GM12891 (cell line): ENCODE measurements around the gene FSTL5.

Experiments
- PAX5 ChIP-seq: IDR thresholded peaks from 2 replicates; pipeline ENCODE4 v1.6.1; 2011; ENCODE audit warnings: low read length, moderate library complexity, mild to moderate bottlenecking; ENCODE audit not compliant: insufficient read depth, severe bottlenecking
- POLR2A ChIP-seq: IDR thresholded peaks from 2 replicates; pipeline ENCODE4 v1.6.1; 2011; ENCODE audit warnings: low read depth, low read length, control low read depth
- POLR2AphosphoS5 ChIP-seq: IDR thresholded peaks from 2 replicates; pipeline ENCODE4 v1.6.1; 2011; ENCODE audit warnings: low read depth, low read length, control low read depth
- TAF1 ChIP-seq: IDR thresholded peaks from 2 replicates; pipeline ENCODE4 v1.6.1; 2011; ENCODE audit warnings: low read depth, low read length, control low read depth

- TF ChIP-seq TAF1, result no peak
- TF ChIP-seq POLR2AphosphoS5, result no peak
- no peak for TF ChIP-seq POLR2A
- no peak for TF ChIP-seq PAX5
These were observed 46.7 kb downstream of the FSTL5 start for GRCh38 chr4:162117051-162117450.
